Measurements from ENCODE around the gene RALGAPA2. TPM values are rescaled to one million over a fixed set of nuclear protein-coding genes. Genes with fewer than 3 reads are reported as not detected.

Gene RALGAPA2
- total RNA-seq, 1 experiment from 2014 or later, result 9.8 TPM

GRCh38 chr20:20683020-20683419, 29.4 kb downstream of the RALGAPA2 start:
- ChIA-PET POLR2A (no interaction called here), CTCF (no interaction called here)
- no TSS peak for BruUV-seq (replicated peaks)
- Mint-ChIP-seq H3K9me3 (ENCODE audit: unreplicated experiment) (no peaks in the 10 kb centered on the region), H3K4me1 (ENCODE audit: insufficient read depth, unreplicated experiment) (peaks cover 16% of the 10 kb centered on the region), H3K4me3 (ENCODE audit: unreplicated experiment) (no peak overlapping the region), H3K27me3 (ENCODE audit: insufficient read depth, unreplicated experiment) (no peaks in the 10 kb centered on the region), H3K36me3 (ENCODE audit: insufficient read depth, unreplicated experiment) (peaks cover 5% of the 10 kb centered on the region), H3K27ac (ENCODE audit: low read depth, unreplicated experiment) (no peak overlapping the region)
- TF ChIP-seq CTCF (IDR thresholded peaks at IDR 0.05; ENCODE audit: unreplicated experiment), result no peak
- DNase-seq (ENCODE audit: unreplicated experiment), result no peak
- intact Hi-C loops (cut with micrococcal nuclease), result no loop called here

GRCh38 chr20:20680991-20681508, 31.4 kb downstream of the RALGAPA2 start:
- POLR2A ChIA-PET, result interaction anchor here (0.6 to 1.1 kb wide), 4 partner anchors 8 to 124 kb away, joined by 3 to 4 read pairs (median 4); no protein-coding TSS in a partner anchor
- intact Hi-C loops (cut with micrococcal nuclease), result no loop called here
- H3K27ac Mint-ChIP-seq (ENCODE audit: low read depth, unreplicated experiment), result no peak overlapping the region
- H3K9me3 Mint-ChIP-seq (ENCODE audit: unreplicated experiment), result no peaks in the 10 kb centered on the region
- H3K4me1 Mint-ChIP-seq (ENCODE audit: insufficient read depth, unreplicated experiment), result peaks cover 25% of the 10 kb centered on the region
- DNase-seq (ENCODE audit: unreplicated experiment), result no peak
- no peak overlapping the region for H3K4me3 Mint-ChIP-seq (ENCODE audit: unreplicated experiment)
- CTCF ChIA-PET, result interaction anchor here (0.6 to 2.4 kb wide), 6 partner anchors 9 to 463 kb away, joined by 3 to 23 read pairs (median 4); no protein-coding TSS in a partner anchor
- TF ChIP-seq CTCF (IDR thresholded peaks at IDR 0.05; ENCODE audit: unreplicated experiment), result no peak
- H3K36me3 Mint-ChIP-seq (ENCODE audit: insufficient read depth, unreplicated experiment), result peaks cover 5% of the 10 kb centered on the region
- BruUV-seq (replicated peaks), result no TSS peak
- H3K27me3 Mint-ChIP-seq (ENCODE audit: insufficient read depth, unreplicated experiment), result no peaks in the 10 kb centered on the region

GRCh38 chr20:20679316-20679715, 33.1 kb downstream of the RALGAPA2 start:
- no peaks in the 10 kb centered on the region for H3K9me3 Mint-ChIP-seq (ENCODE audit: unreplicated experiment)
- POLR2A ChIA-PET, result no interaction called here
- H3K4me3 Mint-ChIP-seq (ENCODE audit: unreplicated experiment), result no peak overlapping the region
- no TSS peak for BruUV-seq (replicated peaks)
- no peak for TF ChIP-seq CTCF (IDR thresholded peaks at IDR 0.05; ENCODE audit: unreplicated experiment)
- no peak for DNase-seq (ENCODE audit: unreplicated experiment)
- peaks cover 25% of the 10 kb centered on the region for H3K4me1 Mint-ChIP-seq (ENCODE audit: insufficient read depth, unreplicated experiment)
- intact Hi-C loops (cut with micrococcal nuclease), result no loop called here
- peaks cover 10% of the 10 kb centered on the region for H3K36me3 Mint-ChIP-seq (ENCODE audit: insufficient read depth, unreplicated experiment)
- H3K27me3 Mint-ChIP-seq (ENCODE audit: insufficient read depth, unreplicated experiment), result no peaks in the 10 kb centered on the region
- peak overlapping the region; percentile 12 for H3K27ac Mint-ChIP-seq (ENCODE audit: low read depth, unreplicated experiment)
- CTCF ChIA-PET, result interaction anchor here (0.6 to 1.5 kb wide), 7 partner anchors 10 to 317 kb away, joined by 3 to 9 read pairs (median 3); no protein-coding TSS in a partner anchor

- CTCF ChIA-PET, result interaction anchor here (1.1 to 7.9 kb wide), 4 partner anchors 12 to 160 kb away, joined by 3 to 94 read pairs (median 14); no protein-coding TSS in a partner anchor
- TF ChIP-seq CTCF (IDR thresholded peaks at IDR 0.05; ENCODE audit: unreplicated experiment), result no peak
- peaks cover 25% of the 10 kb centered on the region for H3K4me1 Mint-ChIP-seq (ENCODE audit: insufficient read depth, unreplicated experiment)
- H3K9me3 Mint-ChIP-seq (ENCODE audit: unreplicated experiment), result no peaks in the 10 kb centered on the region
- POLR2A ChIA-PET, result interaction anchor here (0.6 to 1.1 kb wide), 4 partner anchors 11 to 99 kb away, joined by 3 to 4 read pairs (median 3); no protein-coding TSS in a partner anchor
- no peak overlapping the region for H3K4me3 Mint-ChIP-seq (ENCODE audit: unreplicated experiment)
- no peaks in the 10 kb centered on the region for H3K27me3 Mint-ChIP-seq (ENCODE audit: insufficient read depth, unreplicated experiment)
- peaks cover 7% of the 10 kb centered on the region for H3K36me3 Mint-ChIP-seq (ENCODE audit: insufficient read depth, unreplicated experiment)
- BruUV-seq (replicated peaks), result no TSS peak
- intact Hi-C loops (cut with micrococcal nuclease), result no loop called here
- DNase-seq (ENCODE audit: unreplicated experiment), result peak; percentile 54
- peak overlapping the region; percentile 47 for H3K27ac Mint-ChIP-seq (ENCODE audit: low read depth, unreplicated experiment)
These were observed 35.3 kb downstream of the RALGAPA2 start for GRCh38 chr20:20677186-20677585.

Data from MCF 10A (cell line).